AG04450 (cell line): ENCODE data around the gene DDN. TPM values are rescaled to one million over a fixed set of nuclear protein-coding genes. Genes with fewer than 3 reads are reported as not detected.

Experiments used
- CTCF ChIA-PET: fragments of 300-600, 350-600 bp; formaldehyde crosslinking; extraction: SDS; loops from one replicate; lab custom pipeline; 2022; ENCODE audit warnings: antibody characterized with exemption, inconsistent platforms; lab: Charles Lee
- POLR2A ChIA-PET: fragments of 350-600 bp; formaldehyde crosslinking; extraction: SDS; loops from one replicate; lab custom pipeline; 2021; ENCODE audit warnings: antibody characterized with exemption, inconsistent platforms; lab: Yijun Ruan, JAX
- DNase-seq: peaks from one replicate; pipeline ENCODE4 v3.0.0-alpha.2; 2011; ENCODE audit warnings: low read depth, low spot score
- H3K27ac ChIP-seq: one replicate; pipeline ENCODE4 v1.5.1; 2012; ENCODE audit warnings: low read depth, low read length, control low read depth
- H3K27me3 ChIP-seq: one replicate; pipeline ENCODE4 v1.6.0; 2012; ENCODE audit warnings: low read length; ENCODE audit not compliant: control insufficient read depth, insufficient read depth
- H3K4me3 ChIP-seq: 2 replicates; pipeline ENCODE4 v1.5.1; 2011; ENCODE audit warnings: mild to moderate bottlenecking, low read depth, low read length, control low read depth
- H3K9me3 ChIP-seq: 2 replicates; pipeline ENCODE4 v1.5.1; 2012; ENCODE audit warnings: low read length; ENCODE audit not compliant: control insufficient read depth, insufficient read depth
- polyA plus RNA-seq: library from polyadenylated mRNA; depleted of rRNA; stranded (reverse); fragments of >200 nt; gene quantifications from 2 replicates; pipeline ENCODE4 v1.2.3, GENCODE V29; 2011
- TF ChIP-seq, protein P1 (sequence below): IDR thresholded peaks from 2 replicates; pipeline ENCODE4 v1.5.1; 2011; ENCODE audit warnings: low read depth, low read length, control low read depth, inconsistent platforms

DDN gene
- polyA plus RNA-seq, 1 experiment: 0.02 TPM

DNA sequence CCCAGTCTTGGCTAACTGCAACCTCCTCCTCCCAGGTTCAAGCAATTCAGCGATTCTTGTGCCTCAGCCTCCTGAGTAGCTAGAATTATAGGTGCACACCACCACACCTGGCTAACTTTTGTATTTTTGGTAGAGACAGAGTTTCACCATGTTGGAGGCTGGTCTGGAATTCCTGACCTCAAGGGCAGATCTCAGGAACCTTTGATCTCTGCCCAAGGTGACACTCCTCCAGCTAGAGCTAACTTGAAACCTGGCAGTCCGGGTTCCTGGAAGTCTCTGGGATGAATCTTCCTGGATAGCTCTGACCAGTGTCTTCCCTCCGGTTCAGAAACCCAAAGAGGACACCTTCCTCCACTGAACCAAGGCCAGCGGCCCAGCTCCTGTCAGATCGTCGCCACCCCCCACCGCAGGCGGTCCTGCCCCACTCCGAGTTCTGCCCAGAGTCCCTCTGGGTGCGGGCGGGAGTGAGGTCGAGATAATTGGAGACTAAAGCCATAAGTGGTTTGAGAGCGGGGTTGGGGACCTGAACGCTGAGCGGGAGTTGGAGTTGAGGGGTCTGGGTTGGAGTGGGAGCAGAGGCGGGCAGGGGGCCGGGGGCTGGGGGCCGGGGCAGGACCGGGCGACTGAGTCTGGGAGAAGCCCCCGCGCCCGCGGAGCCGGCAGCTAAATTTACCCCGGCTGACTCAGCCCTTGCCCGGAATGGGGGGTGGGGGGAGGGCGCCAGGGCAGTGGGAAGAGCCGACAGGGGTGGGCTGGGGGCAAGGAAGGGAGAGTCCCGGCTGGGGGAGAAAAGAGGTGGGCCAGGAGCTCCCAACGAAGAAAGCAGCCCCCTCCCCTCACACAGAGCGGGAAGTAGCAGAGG is 4.7 kb downstream of the DDN start:
- no peak for DNase-seq
- no peak overlapping the region for H3K27ac ChIP-seq
- H3K9me3 ChIP-seq: no peaks in the 10 kb centered on the region; the same call in 1 of the 2 replicates
- CTCF ChIA-PET: interaction anchor here (0.6 to 7.7 kb wide), 11 partner anchors 11 to 823 kb away, joined by 3 to 95 read pairs (median 6); partner anchors contain the start of genes DDX23 and WNT1
- peaks cover 36% of the 10 kb centered on the region for H3K27me3 ChIP-seq
- no peak overlapping the region for H3K4me3 ChIP-seq
- TF ChIP-seq, protein P1, sequence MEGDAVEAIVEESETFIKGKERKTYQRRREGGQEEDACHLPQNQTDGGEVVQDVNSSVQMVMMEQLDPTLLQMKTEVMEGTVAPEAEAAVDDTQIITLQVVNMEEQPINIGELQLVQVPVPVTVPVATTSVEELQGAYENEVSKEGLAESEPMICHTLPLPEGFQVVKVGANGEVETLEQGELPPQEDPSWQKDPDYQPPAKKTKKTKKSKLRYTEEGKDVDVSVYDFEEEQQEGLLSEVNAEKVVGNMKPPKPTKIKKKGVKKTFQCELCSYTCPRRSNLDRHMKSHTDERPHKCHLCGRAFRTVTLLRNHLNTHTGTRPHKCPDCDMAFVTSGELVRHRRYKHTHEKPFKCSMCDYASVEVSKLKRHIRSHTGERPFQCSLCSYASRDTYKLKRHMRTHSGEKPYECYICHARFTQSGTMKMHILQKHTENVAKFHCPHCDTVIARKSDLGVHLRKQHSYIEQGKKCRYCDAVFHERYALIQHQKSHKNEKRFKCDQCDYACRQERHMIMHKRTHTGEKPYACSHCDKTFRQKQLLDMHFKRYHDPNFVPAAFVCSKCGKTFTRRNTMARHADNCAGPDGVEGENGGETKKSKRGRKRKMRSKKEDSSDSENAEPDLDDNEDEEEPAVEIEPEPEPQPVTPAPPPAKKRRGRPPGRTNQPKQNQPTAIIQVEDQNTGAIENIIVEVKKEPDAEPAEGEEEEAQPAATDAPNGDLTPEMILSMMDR: no peak
- POLR2A ChIA-PET: no interaction called here

DNA sequence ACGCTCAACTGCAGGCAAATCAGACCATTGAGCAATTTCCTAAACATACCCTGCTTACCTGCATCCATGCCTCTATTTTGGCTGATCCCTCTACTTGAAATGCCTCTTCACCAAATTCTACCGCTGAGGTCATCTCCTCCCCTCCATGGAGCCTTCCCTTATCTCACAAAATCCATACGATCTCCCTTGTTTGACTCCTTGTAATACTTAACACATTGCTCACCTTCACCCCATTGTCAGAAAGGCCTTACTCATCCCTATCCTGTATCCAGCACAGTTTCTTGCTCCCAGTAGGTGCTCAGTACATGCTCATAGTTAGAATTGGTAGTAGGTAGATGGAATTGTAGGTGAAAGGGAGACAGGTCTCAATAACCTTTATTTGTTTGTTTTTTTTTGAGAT is 5.4 kb downstream of the DDN start:
- Histone ChIP-seq H3K9me3 (no peaks in the 10 kb centered on the region; the same call in 1 of the 2 replicates), H3K27ac (no peak overlapping the region), H3K27me3 (peaks cover 36% of the 10 kb centered on the region), H3K4me3 (no peak overlapping the region)
- DNase-seq: no peak
- ChIA-PET CTCF (interaction anchor here (2.4 to 7.7 kb wide), 3 partner anchors 12 to 141 kb away, joined by 9 to 95 read pairs (median 44); partner anchors contain the start of genes DDX23 and WNT1), POLR2A (no interaction called here)
- TF ChIP-seq, protein P1: no peak

DNA sequence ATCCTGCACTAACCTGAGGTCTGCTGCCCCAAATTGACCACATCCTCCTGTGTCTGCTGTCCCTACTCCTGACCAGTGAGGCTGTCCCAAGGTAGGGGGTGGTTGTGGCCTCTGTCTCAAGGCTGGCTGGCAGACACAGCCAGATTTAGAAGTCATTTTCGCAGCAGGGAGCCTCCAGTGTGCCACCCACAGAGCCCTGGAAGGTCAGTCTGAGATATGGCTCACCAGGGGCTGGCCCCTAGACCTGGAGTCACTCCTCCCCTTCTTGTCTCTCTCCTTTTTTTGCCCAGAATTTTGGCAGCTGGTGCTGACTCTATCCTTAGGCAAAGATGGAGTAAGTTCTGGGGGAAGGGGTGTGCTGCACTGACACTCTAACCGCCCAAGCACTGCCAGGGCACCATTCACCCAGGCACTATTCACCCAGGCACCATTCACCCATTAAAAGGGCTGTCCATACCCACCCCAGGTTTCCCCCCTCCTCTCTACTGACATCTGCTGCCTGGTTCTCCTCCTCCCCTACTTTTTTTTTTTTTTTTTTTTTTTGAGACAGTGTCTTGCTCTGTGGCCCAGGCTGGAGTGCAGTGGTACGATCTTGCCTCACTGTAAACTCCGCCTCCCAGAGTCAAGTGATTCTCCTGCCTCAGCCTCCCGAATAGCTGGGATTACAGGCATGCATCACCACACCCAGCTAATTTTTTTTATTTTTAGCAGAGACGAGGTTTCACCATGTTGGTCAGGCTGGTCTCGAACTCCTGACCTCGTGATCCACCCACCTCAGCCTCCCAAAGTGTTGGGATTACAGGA is 7.7 kb downstream of the DDN start:
- ChIA-PET CTCF (interaction anchor here (1.0 to 7.7 kb wide), 3 partner anchors 13 to 139 kb away, joined by 3 to 95 read pairs (median 7); partner anchors contain the start of genes DDX23 and WNT1), POLR2A (interaction anchor here (0.6 kb wide), 1 partner anchor 63 kb away, joined by 6 read pairs; no protein-coding TSS in a partner anchor)
- H3K9me3 ChIP-seq: no peaks in the 10 kb centered on the region
- no peak for DNase-seq
- no peak overlapping the region for H3K27ac ChIP-seq
- H3K27me3 ChIP-seq: peaks cover 39% of the 10 kb centered on the region
- no peak overlapping the region for H3K4me3 ChIP-seq
- TF ChIP-seq, protein P1: no peak

DNA sequence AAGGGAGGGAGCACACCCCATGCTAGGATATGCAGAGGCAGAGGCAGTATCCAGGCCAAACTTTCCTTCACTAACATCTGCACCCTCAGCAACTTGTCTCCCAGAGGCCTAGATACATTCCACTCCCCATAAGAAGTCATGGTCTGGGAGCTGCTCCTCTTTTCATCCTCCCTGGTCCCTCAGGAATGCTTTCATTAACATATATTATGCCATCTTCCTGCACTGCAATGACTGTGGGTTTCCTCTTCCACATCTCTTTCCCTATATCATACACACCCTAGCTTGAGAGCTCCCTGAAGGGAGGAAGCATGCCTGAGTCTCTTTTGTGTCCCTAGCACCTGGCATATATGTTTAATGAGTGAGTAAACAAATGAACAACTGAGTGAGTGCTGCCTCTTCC is 8.6 kb downstream of the DDN start:
- H3K9me3 ChIP-seq: no peaks in the 10 kb centered on the region
- H3K27me3 ChIP-seq: peaks cover 48% of the 10 kb centered on the region
- H3K4me3 ChIP-seq: no peak overlapping the region
- ChIA-PET POLR2A (no interaction called here), CTCF (interaction anchor here (1.0 to 7.7 kb wide), 3 partner anchors 12 to 138 kb away, joined by 3 to 95 read pairs (median 7); partner anchors contain the start of genes DDX23 and WNT1)
- DNase-seq: no peak
- TF ChIP-seq, protein P1: no peak
- H3K27ac ChIP-seq: no peak overlapping the region
